Measurements from ENCODE around the gene SLCO2A1.

GRCh38 chr3:134077649-134078161 lies 48.0 kb upstream of the SLCO2A1 start:
- TF ChIP-seq, protein P1, sequence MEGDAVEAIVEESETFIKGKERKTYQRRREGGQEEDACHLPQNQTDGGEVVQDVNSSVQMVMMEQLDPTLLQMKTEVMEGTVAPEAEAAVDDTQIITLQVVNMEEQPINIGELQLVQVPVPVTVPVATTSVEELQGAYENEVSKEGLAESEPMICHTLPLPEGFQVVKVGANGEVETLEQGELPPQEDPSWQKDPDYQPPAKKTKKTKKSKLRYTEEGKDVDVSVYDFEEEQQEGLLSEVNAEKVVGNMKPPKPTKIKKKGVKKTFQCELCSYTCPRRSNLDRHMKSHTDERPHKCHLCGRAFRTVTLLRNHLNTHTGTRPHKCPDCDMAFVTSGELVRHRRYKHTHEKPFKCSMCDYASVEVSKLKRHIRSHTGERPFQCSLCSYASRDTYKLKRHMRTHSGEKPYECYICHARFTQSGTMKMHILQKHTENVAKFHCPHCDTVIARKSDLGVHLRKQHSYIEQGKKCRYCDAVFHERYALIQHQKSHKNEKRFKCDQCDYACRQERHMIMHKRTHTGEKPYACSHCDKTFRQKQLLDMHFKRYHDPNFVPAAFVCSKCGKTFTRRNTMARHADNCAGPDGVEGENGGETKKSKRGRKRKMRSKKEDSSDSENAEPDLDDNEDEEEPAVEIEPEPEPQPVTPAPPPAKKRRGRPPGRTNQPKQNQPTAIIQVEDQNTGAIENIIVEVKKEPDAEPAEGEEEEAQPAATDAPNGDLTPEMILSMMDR (optimal IDR thresholded peaks at IDR 0.05 in 1 of 3, IDR thresholded peaks at IDR 0.05 in 1 of 3, conservative IDR thresholded peaks at IDR 0.05 in 1 of 3; ENCODE audit: extremely low read depth in 1 of 3, insufficient read depth in 2 of 3, low read length in 3 of 3) = no peak
- TF ChIP-seq EZH2 (IDR thresholded peaks at IDR 0.05; ENCODE audit: low read length) = no peak

Measured in keratinocyte (primary cell).